HepG2 (cell line): ENCODE results near the gene THEM4. TPM values are rescaled to one million over a fixed set of nuclear protein-coding genes. Genes with fewer than 3 reads are reported as not detected.

Experiments
- ATAC-seq: fragments of 200-7000 bp; cut with Tn5 transposase; 3 replicates; pipeline ENCODE4 v1.9.1; 2020; ENCODE audit warnings: mild to moderate bottlenecking, moderate library complexity
- BruUV-seq: library from RNA; stranded (reverse); fragments of 400-500 nt; replicated peaks from 2 replicates; lab custom pipeline; 2021; lab: Mats Ljungman, UMichigan
- CTCF ChIA-PET: fragments of 300-600 bp; formaldehyde crosslinking; extraction: SDS; loops from one replicate; lab custom pipeline; 2021; ENCODE audit warnings: low total read pairs, inconsistent platforms, low intra/inter-chr PET ratio; lab: Yijun Ruan, JAX
- POLR2A ChIA-PET: fragments of 350-600 bp; sonication (Branson Sonifier 250); formaldehyde crosslinking; loops from one replicate; lab custom pipeline; 2020; ENCODE audit warnings: antibody characterized with exemption, inconsistent platforms; lab: Yijun Ruan, JAX
- DNase-seq: peaks from one replicate; pipeline ENCODE4 v3.0.0-alpha.2; 2015; ENCODE audit warnings: low spot score
- FAIRE-seq: peaks from 3 replicates; lab custom pipeline; 2011; peaks lifted over from hg19 to GRCh38; lab: Jason Lieb, UNC
- H2AFZ ChIP-seq: one replicate; pipeline ENCODE4 v1.6.1; 2011; ENCODE audit warnings: low read length, inconsistent platforms
- H3K27ac ChIP-seq: fragments of 300-600 bp; 3 replicates; pipeline ENCODE4 v1.8.0; 2011; ENCODE audit warnings: mixed run types, mild to moderate bottlenecking, mixed read lengths, low read length, inconsistent platforms; ENCODE audit not compliant: insufficient read depth; ENCODE audit errors: extremely low read length
- H3K27me3 ChIP-seq, 2 experiments: fragments of 200-600 bp in 1 of 2; 2 replicates in 1 of 2; 3 replicates in 1 of 2; pipeline versions ENCODE4 v1.6.0 to v1.8.0; 2011; ENCODE audit warnings: low read length in 2 of 2, mild to moderate bottlenecking in 2 of 2, moderate library complexity in 2 of 2, inconsistent platforms in 1 of 2; ENCODE audit not compliant: insufficient read depth in 2 of 2, control insufficient read depth in 1 of 2
- H3K36me3 ChIP-seq, 2 experiments: fragments of 200-600 bp in 1 of 2; replicated peaks in 1 of 2; 2 replicates in 1 of 2; 3 replicates in 1 of 2; pipeline versions ENCODE4 v1.5.1 to v1.8.0; 2011; ENCODE audit warnings: low read length in 2 of 2, inconsistent platforms in 1 of 2; ENCODE audit not compliant: insufficient read depth in 2 of 2, control insufficient read depth in 1 of 2
- H3K4me1 ChIP-seq: 2 replicates; pipeline ENCODE4 v1.5.1; 2012; ENCODE audit warnings: low read length, inconsistent platforms; ENCODE audit not compliant: insufficient read depth
- H3K4me2 ChIP-seq: 2 replicates; pipeline ENCODE4 v1.6.0; 2011; ENCODE audit warnings: low read depth, low read length, inconsistent platforms
- H3K4me3 ChIP-seq, 3 experiments: fragments of 200-600 bp in 1 of 3; sonication (generic), shearing (Covaris generic) in 1 of 3; replicated peaks in 1 of 3; 2 replicates each; pipeline ENCODE4 v1.5.1; 2011 to 2016; ENCODE audit warnings: low read length in 3 of 3, inconsistent platforms in 2 of 3, low read depth in 2 of 3, mild to moderate bottlenecking in 2 of 3, control low read depth in 1 of 3, mixed read lengths in 1 of 3; ENCODE audit not compliant: insufficient read depth in 1 of 3
- H3K79me2 ChIP-seq: one replicate; pipeline ENCODE4 v1.6.1; 2011; ENCODE audit warnings: low read length, inconsistent platforms; ENCODE audit not compliant: insufficient read depth
- H3K9ac ChIP-seq: 2 replicates; pipeline ENCODE4 v1.6.0; 2011; ENCODE audit warnings: mild to moderate bottlenecking, low read depth, low read length, inconsistent platforms; ENCODE audit not compliant: insufficient read depth
- H3K9me3 ChIP-seq: 2 replicates; pipeline ENCODE4 v1.5.1; 2012; ENCODE audit warnings: mild to moderate bottlenecking, low read length
- H4K20me1 ChIP-seq: 2 replicates; pipeline ENCODE4 v1.6.0; 2011; ENCODE audit warnings: inconsistent platforms, mild to moderate bottlenecking, low read length, moderate library complexity; ENCODE audit not compliant: insufficient read depth
- AGO1 ChIP-seq: fragments of 200-400 bp; formaldehyde crosslinking; IDR thresholded peaks from 2 replicates; pipeline ENCODE4 v1.6.1; 2017; ENCODE audit warnings: mild to moderate bottlenecking, low read depth, low read length, moderate library complexity; ENCODE audit not compliant: poor library complexity, severe bottlenecking
- ETV5 ChIP-seq: IDR thresholded peaks from 2 replicates; pipeline ENCODE4 v1.6.1; 2018; ENCODE audit warnings: missing biosample characterization, missing genetic modification reagents, inconsistent platforms, borderline replicate concordance
- RXRA ChIP-seq: sonication (generic); formaldehyde crosslinking; IDR thresholded peaks from 2 replicates; pipeline ENCODE4 v1.5.1; 2020; ENCODE audit warnings: missing genetic modification reagents
- SALL2 ChIP-seq: sonication (generic); formaldehyde crosslinking; IDR thresholded peaks from 2 replicates; pipeline ENCODE4 v1.8.1; 2023; ENCODE audit warnings: mild to moderate bottlenecking, missing genetic modification reagents, inconsistent platforms
- ZFP1 ChIP-seq: IDR thresholded peaks from 2 replicates; pipeline ENCODE4 v1.6.1; 2016
- ZNF33B ChIP-seq: sonication (generic); formaldehyde crosslinking; IDR thresholded peaks from 2 replicates; pipeline ENCODE4 v1.5.1; 2020; ENCODE audit warnings: mild to moderate bottlenecking, missing genetic modification reagents
- ZNF569 ChIP-seq: sonication (generic); formaldehyde crosslinking; IDR thresholded peaks from 2 replicates; pipeline ENCODE4 v1.5.0; 2020; ENCODE audit warnings: mild to moderate bottlenecking, missing genetic modification reagents, moderate library complexity, borderline replicate concordance
- ZNF614 ChIP-seq: IDR thresholded peaks from 2 replicates; pipeline ENCODE4 v1.6.1; 2018; ENCODE audit warnings: missing biosample characterization, missing genetic modification reagents, inconsistent platforms, borderline replicate concordance
- ZNF879 ChIP-seq: sonication (generic); formaldehyde crosslinking; IDR thresholded peaks from 2 replicates; pipeline ENCODE4 v1.8.1; 2023; ENCODE audit warnings: missing genetic modification reagents
- WGBS: methylation state at CpG from one replicate; pipeline ENCODE4 v1.1.6; 2017; ENCODE audit warnings: low lambda C conversion rate; 5-methylcytosine and 5-hydroxymethylcytosine counted together
- in situ Hi-C: cut with HindIII; loops from 2 replicates; pipeline ENCODE4 v1.10.0; 2017; ENCODE audit warnings: low pct_unique_long_range_greater_than_20kb; ENCODE audit not compliant: extremely low pct_ligation_motif_present
- intact Hi-C: fragments of 100-400 bp; cut with micrococcal nuclease; formaldehyde crosslinking; loops from one replicate; pipeline ENCODE4 v1.10.0; 2022; ENCODE audit not compliant: unreplicated experiment
- polyA plus RNA-seq, 8 experiments: library from polyadenylated mRNA; depleted of rRNA in 3 of 8; stranded (reverse) in 7 of 8; unstranded in 1 of 8; fragments of >200 nt; fragmentation: Illumina TruSeq in 4 of 8; extraction: Trizol in 4 of 8; gene quantifications; 2 replicates each; pipeline versions ENCODE4 v1.2.1 to v1.2.3, GENCODE V29; 2011 to 2016; ENCODE audit warnings: low read depth in 4 of 8, missing spikeins in 1 of 8, mixed read lengths in 1 of 8; ENCODE audit not compliant: insufficient read depth in 1 of 8
- total RNA-seq, 5 experiments: library from RNA; depleted of rRNA; stranded (reverse); fragments of >200 nt; fragmentation: Illumina TruSeq; extraction: Trizol; gene quantifications; 2 replicates each; pipeline ENCODE4 v1.2.3, GENCODE V29; 2016; ENCODE audit warnings: low read depth in 1 of 5
- TF ChIP-seq, protein P1 (sequence below): sonication (generic); formaldehyde crosslinking; IDR thresholded peaks from 2 replicates; pipeline ENCODE4 v1.4.0; 2020; ENCODE audit warnings: mild to moderate bottlenecking, missing genetic modification reagents

THEM4 gene
- total and polyA plus RNA-seq, 2 of the 13 experiments (the other 11 are each of a cell fraction or from before 2014, with no cell fraction given): 10.9 to 13.9 TPM

GRCh38 chr1:151887028-151887427, 22.3 kb downstream of the THEM4 start:
- H3K4me3 ChIP-seq: no peak overlapping the region
- FAIRE-seq: no peak
- in situ Hi-C loops: no loop called here
- ATAC-seq: no peak
- H2AFZ ChIP-seq: no peak overlapping the region
- peaks cover 7% of the 10 kb centered on the region; the same call in 1 of the 2 replicates for H3K9me3 ChIP-seq
- no peak for DNase-seq
- H3K79me2 ChIP-seq: no peaks in the 10 kb centered on the region
- ChIA-PET POLR2A (no interaction called here), CTCF (no interaction called here)
- no peaks in the 10 kb centered on the region for H3K4me1 ChIP-seq
- H3K27ac ChIP-seq: no peak overlapping the region
- H3K9ac ChIP-seq: no peak overlapping the region
- intact Hi-C loops: loop anchor here (5.0 kb wide), 1 partner anchor 45 kb away; no protein-coding TSS in a partner anchor
- no peaks in the 10 kb centered on the region for H3K27me3 ChIP-seq
- TF ChIP-seq ZNF569 (CRISPR knock-in tag) (no peak), ETV5 (CRISPR knock-in tag) (no peak), ZFP1 (CRISPR knock-in tag) (no peak), ZNF879 (CRISPR knock-in tag) (no peak), RXRA (CRISPR knock-in tag) (no peak), ZNF614 (CRISPR knock-in tag) (no peak), ZNF33B (CRISPR knock-in tag) (no peak), SALL2 (CRISPR knock-in tag) (no peak), AGO1 (no peak)
- TF ChIP-seq, protein P1, sequence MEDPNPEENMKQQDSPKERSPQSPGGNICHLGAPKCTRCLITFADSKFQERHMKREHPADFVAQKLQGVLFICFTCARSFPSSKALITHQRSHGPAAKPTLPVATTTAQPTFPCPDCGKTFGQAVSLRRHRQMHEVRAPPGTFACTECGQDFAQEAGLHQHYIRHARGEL (CRISPR knock-in tag): no peak
- no TSS peak for BruUV-seq
- 92% methylated on average over 1 of the region's 1 CpG for WGBS
- H3K36me3 ChIP-seq: peaks cover 0 to 5% of the 10 kb centered on the region in 2 experiments; a peak in 2 of 5 replicates
- no peaks in the 10 kb centered on the region for H4K20me1 ChIP-seq
- no peak overlapping the region for H3K4me2 ChIP-seq
